Astrocyte of the cerebellum (primary cell): Measurements from ENCODE around the gene OR6C4.
"Not testable (repeated sequence)": the region's sequence is repeated elsewhere in the genome, so short reads cannot be mapped to it uniquely, and the experiment has no call there.

ENCODE experiments used
- DNase-seq: peaks from one replicate; pipeline ENCODE4 v3.0.0-alpha.2; 2011; ENCODE audit warnings: low read depth
- H3K4me3 ChIP-seq: 2 replicates; pipeline ENCODE4 v1.5.1; 2011; ENCODE audit warnings: mild to moderate bottlenecking, low read depth, low read length, moderate library complexity
- CTCF ChIP-seq: IDR thresholded peaks from 2 replicates; pipeline ENCODE4 v1.5.1; 2012; ENCODE audit warnings: low read length, low read depth, moderate library complexity, mild to moderate bottlenecking; ENCODE audit errors: missing control alignments
- in situ Hi-C: cut with HindIII; loops from 2 replicates; pipeline ENCODE4 v1.10.0; 2017; ENCODE audit warnings: low sequenced_read_pairs

The OR6C4 gene

GRCh38 chr12:55554296-55554695, 4.9 kb downstream of the OR6C4 start:
- no peak for DNase-seq
- no peak overlapping the region for H3K4me3 ChIP-seq
- in situ Hi-C loops: no loop called here
- no peak for TF ChIP-seq CTCF

GRCh38 chr12:55570060-55570459, 20.7 kb downstream of the OR6C4 start:
- H3K4me3 ChIP-seq, in situ Hi-C loops, DNase-seq: not testable (repeated sequence)

GRCh38 chr12:55570689-55571088, 21.3 kb downstream of the OR6C4 start:
- H3K4me3 ChIP-seq, DNase-seq, in situ Hi-C loops: not testable (repeated sequence)

GRCh38 chr12:55572168-55572567, 22.8 kb downstream of the OR6C4 start, which contains the start of gene OR2AP1:
Gene OR2AP1, plus strand, starts transcription at chr12:55572468. Its CDS starts 1,947 bp downstream, at chr12:55574415.
- no peak within 1 kb of the TSS for H3K4me3 ChIP-seq
- no peak for DNase-seq
- in situ Hi-C loops: no loop called here
- TF ChIP-seq CTCF: no peak

GRCh38 chr12:55582066-55582465, 32.7 kb downstream of the OR6C4 start:
- H3K4me3 ChIP-seq: no peak overlapping the region
- DNase-seq: no peak
- no peak for TF ChIP-seq CTCF
- in situ Hi-C loops: no loop called here

- TF ChIP-seq CTCF: no peak
- in situ Hi-C loops: no loop called here
- no peak overlapping the region for H3K4me3 ChIP-seq
- DNase-seq: no peak
Measured at GRCh38 chr12:55585817-55586216, 36.4 kb downstream of the OR6C4 start.

GRCh38 chr12:55590152-55590551, 40.8 kb downstream of the OR6C4 start:
- in situ Hi-C loops, DNase-seq, H3K4me3 ChIP-seq: not testable (repeated sequence)
